HL-60 (cell line): ENCODE results near the gene AEN.

Source experiments
- DNase-seq, 2 experiments: peaks; one replicate each; pipeline ENCODE4 v3.0.0-alpha.2; 2010 to 2020; ENCODE audit warnings: low read depth in 1 of 2, low spot score in 1 of 2
- H3K27ac ChIP-seq: fragments of 250-450 bp; sonication (Bioruptor Pico); replicated peaks from 2 replicates; pipeline ENCODE4 v1.5.1; 2020; ENCODE audit warnings: mild to moderate bottlenecking, moderate library complexity
- H3K27me3 ChIP-seq: fragments of 250-450 bp; sonication (Bioruptor Pico); 2 replicates; pipeline ENCODE4 v1.5.1; 2021; ENCODE audit warnings: mild to moderate bottlenecking, moderate library complexity; ENCODE audit not compliant: insufficient read depth, poor library complexity, severe bottlenecking
- H3K4me3 ChIP-seq: replicated peaks from 2 replicates; pipeline ENCODE4 v1.5.1; 2011; ENCODE audit warnings: mild to moderate bottlenecking, control low read depth, low read length; ENCODE audit not compliant: insufficient read depth
- GABPA ChIP-seq: IDR thresholded peaks from 2 replicates; pipeline ENCODE4 v1.6.1; 2012; ENCODE audit warnings: low read depth
- POLR2AphosphoS5 ChIP-seq: IDR thresholded peaks from 2 replicates; pipeline ENCODE4 v1.6.1; 2012; ENCODE audit warnings: low read depth
- SPI1 ChIP-seq: IDR thresholded peaks from 2 replicates; pipeline ENCODE4 v1.6.1; 2012; ENCODE audit warnings: low read depth, mild to moderate bottlenecking, borderline replicate concordance
- TF ChIP-seq, protein P1 (sequence below): IDR thresholded peaks from one replicate; pipeline ENCODE4 v1.5.1; 2011; ENCODE audit warnings: low read length, control low read depth, inconsistent platforms; ENCODE audit not compliant: insufficient read depth
- TF ChIP-seq, protein P2 (sequence below): IDR thresholded peaks from 2 replicates; pipeline ENCODE4 v1.6.1; 2012; ENCODE audit warnings: low read depth; ENCODE audit not compliant: insufficient replicate concordance

AEN gene

DNA sequence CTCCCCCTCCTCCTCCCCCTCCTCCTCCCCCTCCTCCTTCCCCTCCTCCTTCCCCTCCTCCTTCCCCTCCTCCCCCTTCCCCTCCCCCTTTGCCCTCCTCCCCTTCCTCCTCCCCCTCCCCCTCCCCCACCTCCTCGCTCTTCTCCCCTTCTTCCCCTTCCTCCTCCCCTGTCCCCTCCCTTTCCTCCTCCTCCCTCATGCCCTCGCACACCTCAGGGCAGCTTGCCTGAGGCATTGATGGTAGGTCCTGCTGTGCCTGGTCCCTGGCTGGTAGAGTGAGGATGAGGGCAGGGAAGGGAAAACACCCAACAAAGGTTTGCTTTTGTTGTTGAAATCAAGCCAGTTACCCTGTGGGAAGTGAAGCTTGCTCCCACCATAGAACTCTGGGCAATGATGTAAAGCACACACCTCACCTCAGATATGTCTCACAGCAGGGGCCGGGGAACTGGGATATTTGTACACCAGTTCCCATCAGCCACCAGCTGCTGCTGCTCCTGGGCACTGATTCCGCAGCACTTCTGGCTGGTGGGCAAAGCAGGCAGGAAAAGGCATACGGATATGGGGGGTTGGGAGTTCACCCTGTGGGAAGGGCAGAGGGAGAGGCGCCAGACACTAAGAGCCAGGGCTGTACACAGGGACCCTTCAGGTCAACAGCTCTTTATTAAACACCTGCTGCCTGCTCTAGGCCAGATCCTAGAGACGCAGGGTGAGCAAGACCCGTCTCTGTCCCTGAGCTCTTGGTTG, 31.5 kb downstream of the AEN start:
- H3K27ac ChIP-seq, result no peak overlapping the region
- no peak overlapping the region for H3K4me3 ChIP-seq
- DNase-seq, result no peak
- TF ChIP-seq POLR2AphosphoS5, result no peak
- TF ChIP-seq, protein P1, sequence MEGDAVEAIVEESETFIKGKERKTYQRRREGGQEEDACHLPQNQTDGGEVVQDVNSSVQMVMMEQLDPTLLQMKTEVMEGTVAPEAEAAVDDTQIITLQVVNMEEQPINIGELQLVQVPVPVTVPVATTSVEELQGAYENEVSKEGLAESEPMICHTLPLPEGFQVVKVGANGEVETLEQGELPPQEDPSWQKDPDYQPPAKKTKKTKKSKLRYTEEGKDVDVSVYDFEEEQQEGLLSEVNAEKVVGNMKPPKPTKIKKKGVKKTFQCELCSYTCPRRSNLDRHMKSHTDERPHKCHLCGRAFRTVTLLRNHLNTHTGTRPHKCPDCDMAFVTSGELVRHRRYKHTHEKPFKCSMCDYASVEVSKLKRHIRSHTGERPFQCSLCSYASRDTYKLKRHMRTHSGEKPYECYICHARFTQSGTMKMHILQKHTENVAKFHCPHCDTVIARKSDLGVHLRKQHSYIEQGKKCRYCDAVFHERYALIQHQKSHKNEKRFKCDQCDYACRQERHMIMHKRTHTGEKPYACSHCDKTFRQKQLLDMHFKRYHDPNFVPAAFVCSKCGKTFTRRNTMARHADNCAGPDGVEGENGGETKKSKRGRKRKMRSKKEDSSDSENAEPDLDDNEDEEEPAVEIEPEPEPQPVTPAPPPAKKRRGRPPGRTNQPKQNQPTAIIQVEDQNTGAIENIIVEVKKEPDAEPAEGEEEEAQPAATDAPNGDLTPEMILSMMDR, result no peak
- no peaks in the 10 kb centered on the region for H3K27me3 ChIP-seq

DNA sequence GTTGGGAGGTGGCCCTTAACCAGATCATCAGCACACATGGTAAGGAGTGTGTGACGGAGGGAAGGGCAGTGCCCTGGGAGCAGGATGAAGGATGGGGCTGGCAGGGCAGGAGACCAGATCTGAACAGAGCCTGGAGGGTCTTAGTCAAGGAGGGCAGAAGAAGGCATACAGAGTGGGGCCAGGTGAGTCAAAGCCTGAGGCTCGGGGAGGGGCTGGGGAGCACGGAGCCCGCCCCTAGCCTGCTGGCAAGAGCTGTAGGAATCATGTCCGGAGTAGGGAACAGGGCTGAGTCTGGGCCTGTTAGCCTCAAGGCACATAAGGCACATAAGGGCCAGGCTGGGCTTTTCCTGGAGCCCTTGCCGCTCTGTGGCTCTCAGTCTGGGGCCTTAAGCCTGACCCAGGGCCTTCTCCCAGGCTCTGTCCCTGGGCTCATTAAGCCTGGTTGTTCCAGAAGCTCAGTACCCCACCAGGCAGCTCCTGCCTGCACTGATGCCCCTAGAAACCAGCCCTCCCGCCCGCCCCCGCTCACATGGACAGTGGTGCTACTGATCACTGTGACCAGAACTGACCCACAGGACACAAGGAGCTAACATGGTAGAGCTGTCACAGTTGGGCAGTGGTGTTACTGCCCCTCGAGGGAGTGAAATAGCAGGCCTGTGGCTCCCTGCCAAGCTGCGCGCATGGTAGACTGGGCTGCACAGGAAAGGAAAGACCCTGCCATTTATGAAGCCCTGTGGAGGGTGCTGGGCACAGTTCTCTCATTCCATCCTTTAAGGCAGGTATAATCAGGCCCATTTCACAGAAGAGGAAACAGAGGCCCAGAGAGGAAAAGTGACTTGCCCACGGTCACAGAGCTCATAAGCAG, 32.3 kb downstream of the AEN start:
- Histone ChIP-seq H3K27me3 (peaks cover under 1% of the 10 kb centered on the region), H3K4me3 (no peak overlapping the region), H3K27ac (no peak overlapping the region)
- TF ChIP-seq, protein P1, result no peak
- TF ChIP-seq GABPA, result no peak
- no peak for TF ChIP-seq SPI1
- TF ChIP-seq, protein P2, sequence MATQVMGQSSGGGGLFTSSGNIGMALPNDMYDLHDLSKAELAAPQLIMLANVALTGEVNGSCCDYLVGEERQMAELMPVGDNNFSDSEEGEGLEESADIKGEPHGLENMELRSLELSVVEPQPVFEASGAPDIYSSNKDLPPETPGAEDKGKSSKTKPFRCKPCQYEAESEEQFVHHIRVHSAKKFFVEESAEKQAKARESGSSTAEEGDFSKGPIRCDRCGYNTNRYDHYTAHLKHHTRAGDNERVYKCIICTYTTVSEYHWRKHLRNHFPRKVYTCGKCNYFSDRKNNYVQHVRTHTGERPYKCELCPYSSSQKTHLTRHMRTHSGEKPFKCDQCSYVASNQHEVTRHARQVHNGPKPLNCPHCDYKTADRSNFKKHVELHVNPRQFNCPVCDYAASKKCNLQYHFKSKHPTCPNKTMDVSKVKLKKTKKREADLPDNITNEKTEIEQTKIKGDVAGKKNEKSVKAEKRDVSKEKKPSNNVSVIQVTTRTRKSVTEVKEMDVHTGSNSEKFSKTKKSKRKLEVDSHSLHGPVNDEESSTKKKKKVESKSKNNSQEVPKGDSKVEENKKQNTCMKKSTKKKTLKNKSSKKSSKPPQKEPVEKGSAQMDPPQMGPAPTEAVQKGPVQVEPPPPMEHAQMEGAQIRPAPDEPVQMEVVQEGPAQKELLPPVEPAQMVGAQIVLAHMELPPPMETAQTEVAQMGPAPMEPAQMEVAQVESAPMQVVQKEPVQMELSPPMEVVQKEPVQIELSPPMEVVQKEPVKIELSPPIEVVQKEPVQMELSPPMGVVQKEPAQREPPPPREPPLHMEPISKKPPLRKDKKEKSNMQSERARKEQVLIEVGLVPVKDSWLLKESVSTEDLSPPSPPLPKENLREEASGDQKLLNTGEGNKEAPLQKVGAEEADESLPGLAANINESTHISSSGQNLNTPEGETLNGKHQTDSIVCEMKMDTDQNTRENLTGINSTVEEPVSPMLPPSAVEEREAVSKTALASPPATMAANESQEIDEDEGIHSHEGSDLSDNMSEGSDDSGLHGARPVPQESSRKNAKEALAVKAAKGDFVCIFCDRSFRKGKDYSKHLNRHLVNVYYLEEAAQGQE, result no peak
- TF ChIP-seq POLR2AphosphoS5, result no peak
- DNase-seq, result no peak

DNA sequence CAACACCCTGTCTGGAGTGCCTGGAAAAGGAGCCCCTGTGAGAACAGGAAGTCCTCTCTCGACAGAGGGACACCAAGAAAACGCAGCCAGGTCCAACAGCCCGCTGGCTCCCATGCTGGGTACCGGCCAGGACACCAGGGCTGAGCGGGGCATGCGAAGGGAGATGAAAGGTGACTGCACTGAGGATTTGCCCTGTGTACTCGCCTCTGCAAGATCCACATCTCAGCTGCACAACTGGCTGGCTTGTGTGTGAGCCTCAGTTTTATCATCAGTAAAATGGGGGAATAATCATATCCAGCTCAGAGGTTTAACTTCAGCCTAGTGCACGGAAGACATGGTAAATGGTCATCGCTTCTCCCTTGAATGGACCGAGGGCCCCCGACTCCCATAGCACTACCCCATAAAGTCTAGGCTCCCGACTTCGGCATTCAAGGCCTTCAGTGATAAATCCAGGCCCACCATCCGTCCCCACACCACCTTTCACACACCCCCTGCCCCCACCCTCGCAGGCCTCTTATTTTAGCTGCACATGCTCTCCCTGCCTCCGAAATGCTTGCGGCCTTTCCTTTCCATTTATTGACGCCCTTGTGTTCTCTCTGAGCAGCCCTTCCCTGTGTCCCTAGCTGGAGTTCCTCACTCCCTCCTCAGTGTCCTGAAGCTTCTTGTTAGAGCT, 33.4 kb downstream of the AEN start:
- no peak overlapping the region for H3K27ac ChIP-seq
- H3K27me3 ChIP-seq, result peaks cover 2% of the 10 kb centered on the region
- no peak for DNase-seq
- H3K4me3 ChIP-seq, result no peak overlapping the region
- TF ChIP-seq, protein P2, result no peak
- no peak for TF ChIP-seq SPI1
- no peak for TF ChIP-seq GABPA
- no peak for TF ChIP-seq POLR2AphosphoS5
- TF ChIP-seq, protein P1, result no peak
